Stimulated activated naive CD8-positive, alpha-beta T cell treated with anti-CD3 and anti-CD28 coated beads, Interleukin-15, Interleukin-2, amounts not matched to agents 100 U/mL and 50 U/mL, for 24 hours (primary cell): ENCODE data around the gene IDI1.

Source experiments
- ATAC-seq: fragments of 150-1000 bp; cut with Tn5 transposase; one replicate; pipeline ENCODE4 v1.10.0; 2021
- DNase-seq: peaks from one replicate; pipeline ENCODE4 v3.0.0; 2021

The IDI1 gene

DNA sequence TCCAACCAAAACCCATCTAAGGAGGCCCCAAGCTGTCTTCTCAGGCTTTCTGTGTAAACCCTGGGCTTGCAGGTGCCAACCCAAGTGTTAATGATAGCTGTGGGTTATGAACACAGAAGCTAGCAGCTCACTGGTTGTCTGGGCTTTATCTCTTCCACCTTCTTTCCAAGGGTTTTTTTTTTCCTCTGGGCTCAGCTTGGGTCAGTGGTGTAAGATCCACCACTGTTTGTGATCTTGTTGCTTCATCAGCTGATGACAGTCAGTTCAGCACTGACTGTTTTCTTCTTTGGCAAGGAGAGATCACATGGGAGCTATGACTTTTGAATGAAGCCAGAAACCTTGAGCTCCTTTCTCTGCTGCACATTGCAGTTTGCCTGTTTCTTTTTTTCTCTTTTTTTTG, 56.0 kb downstream of the IDI1 start:
- no peak for ATAC-seq
- no peak for DNase-seq

DNA sequence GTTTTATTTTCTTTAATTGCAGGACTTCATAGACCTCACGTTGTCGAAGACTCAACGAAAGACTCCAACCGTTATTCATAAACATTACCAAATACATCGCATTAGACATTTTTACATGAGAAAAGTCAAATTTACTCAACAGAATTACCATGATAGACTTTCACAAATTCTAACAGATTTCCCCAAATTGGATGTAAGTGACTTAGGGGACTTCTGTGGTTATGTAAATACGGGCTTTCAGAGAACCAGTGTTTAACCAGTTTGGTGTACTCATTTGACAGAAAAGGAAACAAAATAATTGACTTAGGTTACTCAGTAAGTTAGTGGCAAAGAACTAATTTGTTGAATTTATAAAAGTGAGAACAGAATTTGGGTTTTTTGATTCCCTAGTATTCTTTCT, 56.5 kb downstream of the IDI1 start:
- ATAC-seq = no peak
- no peak for DNase-seq

DNA sequence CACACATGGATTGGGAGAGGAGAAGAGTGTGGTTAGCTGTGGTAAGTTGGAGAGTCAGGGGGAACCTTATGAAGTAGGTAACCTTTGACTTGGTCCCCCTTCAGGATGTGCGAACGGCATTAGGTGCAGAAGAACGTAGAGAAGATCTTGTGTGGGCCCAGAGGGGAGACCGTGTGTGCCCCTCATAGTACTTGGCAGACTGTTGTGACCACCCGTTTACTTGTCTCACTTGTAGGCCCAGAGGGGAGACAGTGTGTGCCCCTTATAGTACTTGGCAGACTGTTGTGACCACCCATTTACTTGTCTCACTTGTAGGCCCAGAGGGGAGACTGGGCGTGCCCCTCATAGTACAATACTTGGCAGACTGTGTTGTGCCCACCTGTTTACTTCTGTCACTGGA, 58.1 kb downstream of the IDI1 start:
- ATAC-seq = no peak
- DNase-seq = no peak
